HFFc6 (cell line): ENCODE results near the gene TYK2. TPM values are rescaled to one million over a fixed set of nuclear protein-coding genes. Genes with fewer than 3 reads are reported as not detected.
"Not testable (repeated sequence)": the region's sequence is repeated elsewhere in the genome, so short reads cannot be mapped to it uniquely, and the experiment has no call there.

Experiments
- DNase-seq: peaks from one replicate; pipeline ENCODE4 v3.0.0-alpha.2; 2018
- H3K27ac Mint-ChIP-seq: 2 replicates; pipeline ENCODE4 v1.8.0; 2020; ENCODE audit warnings: mild to moderate bottlenecking, mixed read lengths
- H3K27me3 Mint-ChIP-seq: 2 replicates; pipeline ENCODE4 v1.8.0; 2021; ENCODE audit warnings: mild to moderate bottlenecking, moderate library complexity, mixed read lengths; ENCODE audit not compliant: insufficient read depth
- H3K36me3 Mint-ChIP-seq: 2 replicates; pipeline ENCODE4 v1.8.0; 2021; ENCODE audit warnings: low read depth, mixed read lengths
- H3K4me1 Mint-ChIP-seq: 2 replicates; pipeline ENCODE4 v1.8.0; 2020; ENCODE audit warnings: low read depth, mixed read lengths
- H3K4me3 Mint-ChIP-seq: 2 replicates; pipeline ENCODE4 v1.8.0; 2020; ENCODE audit warnings: mild to moderate bottlenecking, moderate library complexity, mixed read lengths
- H3K9me3 Mint-ChIP-seq: 2 replicates; pipeline ENCODE4 v1.8.0; 2020; ENCODE audit warnings: mild to moderate bottlenecking, mixed read lengths
- total RNA-seq, 6 experiments: library from RNA; stranded (reverse); fragmentation: NEBNext Ultra II Directional; extraction: Animal tissue kit (Norgen Biotek cat#: 25700); gene quantifications; 2 replicates in 1 of 6; 3 replicates in 5 of 6; pipeline ENCODE4 v1.2.3, GENCODE V29; 2021
- TF ChIP-seq, protein P1 (sequence below): fragments of 200-600 bp; sonication (generic); IDR thresholded peaks from 2 replicates; pipeline ENCODE4 v1.5.0; 2021; ENCODE audit warnings: antibody characterized with exemption, mild to moderate bottlenecking

TYK2 gene
- total RNA-seq, 6 experiments from 2014 or later = 67.9 to 82.3 (median 78.5) TPM

GRCh38 chr19:10412257-10412977 is 32.0 kb upstream of the TYK2 start:
- Mint-ChIP-seq H3K4me1 (peaks cover 38% of the 10 kb centered on the region), H3K27me3 (peaks cover 3% of the 10 kb centered on the region), H3K36me3 (no peaks in the 10 kb centered on the region), H3K27ac (no peak overlapping the region), H3K4me3 (no peak overlapping the region), H3K9me3 (no peaks in the 10 kb centered on the region)
- TF ChIP-seq, protein P1, sequence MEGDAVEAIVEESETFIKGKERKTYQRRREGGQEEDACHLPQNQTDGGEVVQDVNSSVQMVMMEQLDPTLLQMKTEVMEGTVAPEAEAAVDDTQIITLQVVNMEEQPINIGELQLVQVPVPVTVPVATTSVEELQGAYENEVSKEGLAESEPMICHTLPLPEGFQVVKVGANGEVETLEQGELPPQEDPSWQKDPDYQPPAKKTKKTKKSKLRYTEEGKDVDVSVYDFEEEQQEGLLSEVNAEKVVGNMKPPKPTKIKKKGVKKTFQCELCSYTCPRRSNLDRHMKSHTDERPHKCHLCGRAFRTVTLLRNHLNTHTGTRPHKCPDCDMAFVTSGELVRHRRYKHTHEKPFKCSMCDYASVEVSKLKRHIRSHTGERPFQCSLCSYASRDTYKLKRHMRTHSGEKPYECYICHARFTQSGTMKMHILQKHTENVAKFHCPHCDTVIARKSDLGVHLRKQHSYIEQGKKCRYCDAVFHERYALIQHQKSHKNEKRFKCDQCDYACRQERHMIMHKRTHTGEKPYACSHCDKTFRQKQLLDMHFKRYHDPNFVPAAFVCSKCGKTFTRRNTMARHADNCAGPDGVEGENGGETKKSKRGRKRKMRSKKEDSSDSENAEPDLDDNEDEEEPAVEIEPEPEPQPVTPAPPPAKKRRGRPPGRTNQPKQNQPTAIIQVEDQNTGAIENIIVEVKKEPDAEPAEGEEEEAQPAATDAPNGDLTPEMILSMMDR = no peak
- peak; percentile 24 for DNase-seq

GRCh38 chr19:10411224-10411623 is 30.9 kb upstream of the TYK2 start:
- not testable (repeated sequence) for H3K36me3 Mint-ChIP-seq, H3K9me3 Mint-ChIP-seq, DNase-seq, H3K4me3 Mint-ChIP-seq, H3K27me3 Mint-ChIP-seq, H3K27ac Mint-ChIP-seq
- peaks cover 38% of the 10 kb centered on the region for H3K4me1 Mint-ChIP-seq

DNA sequence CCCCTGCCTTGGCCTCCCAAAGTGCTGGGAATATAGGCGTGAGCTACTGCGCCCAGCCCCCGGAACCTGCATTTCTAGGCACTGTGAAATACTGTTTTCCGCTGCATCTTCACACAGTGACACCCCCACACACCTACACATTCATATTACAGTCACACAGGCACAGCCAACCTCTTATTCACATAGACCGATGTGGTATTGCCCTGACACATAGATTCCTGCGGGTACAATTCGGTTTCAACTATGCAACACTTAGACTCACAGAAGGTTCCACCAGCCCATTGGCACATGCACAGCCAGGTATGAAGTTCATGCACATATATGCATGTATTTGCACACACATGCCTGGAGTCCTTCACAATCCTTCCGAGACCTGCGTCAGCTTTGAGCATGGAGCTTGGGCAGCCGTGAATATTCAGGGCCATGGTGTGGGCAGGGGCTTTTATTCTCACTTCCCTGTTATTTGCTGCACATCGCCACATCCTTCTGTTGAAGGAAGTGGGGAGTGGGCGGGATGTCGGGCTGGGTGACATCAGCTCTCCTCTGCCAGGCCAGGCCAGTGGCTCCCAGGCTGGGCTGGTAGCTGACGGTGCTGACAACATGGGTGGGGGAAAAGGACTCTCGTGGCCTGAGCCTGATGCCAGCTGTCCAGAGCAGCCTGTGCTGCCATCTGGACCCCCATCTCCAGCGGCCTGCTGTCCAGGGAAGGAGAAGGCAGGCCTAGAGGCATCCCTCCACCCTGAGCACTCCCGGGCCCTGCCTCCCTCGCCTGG is 28.3 kb upstream of the TYK2 start:
- no peaks in the 10 kb centered on the region for H3K36me3 Mint-ChIP-seq
- DNase-seq = no peak
- TF ChIP-seq, protein P1 = no peak
- H3K9me3 Mint-ChIP-seq = no peaks in the 10 kb centered on the region
- 0 out of 2 replicates have a peak overlapping the region, but pooled peaks have one; percentile 42 for H3K27ac Mint-ChIP-seq
- no peak overlapping the region; the same call in 1 of the 2 replicates for H3K4me3 Mint-ChIP-seq
- H3K4me1 Mint-ChIP-seq = peaks cover 39% of the 10 kb centered on the region
- no peaks in the 10 kb centered on the region; the same call in none of the 2 replicates for H3K27me3 Mint-ChIP-seq

- H3K9me3 Mint-ChIP-seq = no peaks in the 10 kb centered on the region
- peaks cover 37% of the 10 kb centered on the region for H3K4me1 Mint-ChIP-seq
- peaks cover 12% of the 10 kb centered on the region for H3K36me3 Mint-ChIP-seq
- no peak for DNase-seq
- no peak overlapping the region for H3K4me3 Mint-ChIP-seq
- no peak overlapping the region for H3K27ac Mint-ChIP-seq
- TF ChIP-seq, protein P1 = no peak
- peaks cover 2% of the 10 kb centered on the region for H3K27me3 Mint-ChIP-seq
Observed at GRCh38 chr19:10407096-10407495, 26.7 kb upstream of the TYK2 start.

DNA sequence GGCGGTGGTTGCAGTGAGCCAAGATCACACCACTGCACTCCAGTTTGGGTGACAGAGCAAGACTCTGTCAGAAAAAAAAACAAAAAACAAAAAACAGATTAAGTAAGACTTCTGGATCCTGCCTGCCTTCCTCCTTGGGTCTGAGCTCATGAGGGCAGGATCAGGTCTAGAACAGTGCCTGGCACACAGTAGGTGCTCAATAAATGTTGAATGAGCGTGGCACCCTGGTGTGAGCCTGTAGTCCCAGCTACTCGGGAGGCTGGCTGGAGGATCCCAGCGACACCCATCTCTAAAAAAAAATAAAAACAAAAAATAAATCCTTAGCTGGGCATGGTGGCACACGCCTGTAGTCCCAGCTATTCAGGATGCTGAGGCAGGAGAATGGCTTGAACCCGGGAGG is 25.8 kb upstream of the TYK2 start:
- Mint-ChIP-seq H3K27me3 (peaks cover 2% of the 10 kb centered on the region), H3K36me3 (peaks cover 14% of the 10 kb centered on the region), H3K9me3 (no peaks in the 10 kb centered on the region), H3K4me3 (no peak overlapping the region), H3K27ac (no peak overlapping the region), H3K4me1 (peaks cover 41% of the 10 kb centered on the region)
- no peak for DNase-seq
- TF ChIP-seq, protein P1 = no peak
